LoVo (cell line): ENCODE data around the gene PHACTR3.

Experiments
- DNase-seq: peaks from one replicate; pipeline ENCODE4 v3.0.0-alpha.2; 2016; ENCODE audit warnings: low spot score

Gene PHACTR3

GRCh38 chr20:59620860-59621505 lies 16.6 kb downstream of the PHACTR3 start:
- no peak for DNase-seq

GRCh38 chr20:59622496-59622895 lies 18.2 kb downstream of the PHACTR3 start:
- DNase-seq, result no peak

GRCh38 chr20:59623133-59623532 lies 18.8 kb downstream of the PHACTR3 start:
- no peak for DNase-seq

GRCh38 chr20:59623583-59623982 lies 19.2 kb downstream of the PHACTR3 start:
- DNase-seq, result no peak

- no peak for DNase-seq
Measured at GRCh38 chr20:59624401-59624800, 20.1 kb downstream of the PHACTR3 start.

GRCh38 chr20:59625214-59625922 lies 21.0 kb downstream of the PHACTR3 start:
- no peak for DNase-seq

GRCh38 chr20:59627298-59627697 lies 23.0 kb downstream of the PHACTR3 start:
- DNase-seq, result no peak

- DNase-seq, result no peak
Measured at GRCh38 chr20:59628171-59628570, 23.8 kb downstream of the PHACTR3 start.

GRCh38 chr20:59629141-59630045 lies 25.1 kb downstream of the PHACTR3 start:
- no peak for DNase-seq

- no peak for DNase-seq
Measured at GRCh38 chr20:59630526-59630925, 26.2 kb downstream of the PHACTR3 start.

GRCh38 chr20:59631751-59632540 lies 27.6 kb downstream of the PHACTR3 start:
- no peak for DNase-seq

GRCh38 chr20:59632541-59633113 lies 28.3 kb downstream of the PHACTR3 start:
- no peak for DNase-seq

GRCh38 chr20:59633656-59634251 lies 29.4 kb downstream of the PHACTR3 start:
- DNase-seq, result no peak

GRCh38 chr20:59634435-59635005 lies 30.2 kb downstream of the PHACTR3 start:
- DNase-seq, result no peak

- DNase-seq, result no peak
Measured at GRCh38 chr20:59636766-59637370, 32.5 kb downstream of the PHACTR3 start.

GRCh38 chr20:59640267-59640666 lies 35.9 kb downstream of the PHACTR3 start:
- DNase-seq, result no peak

GRCh38 chr20:59643615-59644061 lies 39.3 kb downstream of the PHACTR3 start:
- DNase-seq, result no peak

GRCh38 chr20:59644371-59644939 lies 40.1 kb downstream of the PHACTR3 start:
- no peak for DNase-seq

- no peak for DNase-seq
Measured at GRCh38 chr20:59645271-59645670, 40.9 kb downstream of the PHACTR3 start.

- no peak for DNase-seq
Measured at GRCh38 chr20:59645761-59646171, 41.4 kb downstream of the PHACTR3 start.
